GM23338 (cell line): Measurements from ENCODE around the gene DLX5. TPM values are rescaled to one million over a fixed set of nuclear protein-coding genes. Genes with fewer than 3 reads are reported as not detected.

ENCODE experiments used
- polyA plus RNA-seq: library from polyadenylated mRNA; unstranded; fragments of >200 nt; fragmentation: Nextera tagmentation; extraction: Ambion mirVana; gene quantifications from 2 replicates; pipeline ENCODE4 v1.2.1, GENCODE V29; 2016
- small RNA-seq: library from RNA; depleted of rRNA; stranded (forward); fragments of <200 nt; gene quantifications from one replicate; pipeline ENCODE3, GENCODE V24; 2014; ENCODE audit warnings: low replicate concordance
- total RNA-seq: library from RNA; depleted of rRNA; stranded (reverse); fragments of >200 nt; shearing (Covaris generic); gene quantifications from 2 replicates; pipeline ENCODE4 v1.2.3, GENCODE V29; 2014; rRNA removed

The DLX5 gene
- total and polyA plus RNA-seq, 2 experiments from 2014 or later = not detected

Small RNA genes within 50 kb of the gene (small RNA-seq; reads per million reads assigned to genes)
- gene RF01778 = not detected

Other genes with a start within 250 kb of the DLX5 start
- not detected in 2 replicates for gene DLX6, start 19.3 kb downstream of the DLX5 start, total RNA-seq
- not detected in 2 replicates for gene DLX6, start 19.3 kb downstream of the DLX5 start, polyA plus RNA-seq
- gene SDHAF3, start 92.9 kb upstream of the DLX5 start, total RNA-seq = 11.2 and 35.5 TPM in 2 replicates
- 110 and 123 TPM in 2 replicates for gene SDHAF3, start 92.9 kb upstream of the DLX5 start, polyA plus RNA-seq